Calu3 (cell line): ENCODE data around the gene TSSC4. TPM values are rescaled to one million over a fixed set of nuclear protein-coding genes. Genes with fewer than 3 reads are reported as not detected.
A peak's percentile ranks its signal among the peaks of the same experiment; 100 is the strongest.

ENCODE experiments used
- BruUV-seq: library from RNA; stranded (reverse); fragments of 400-500 nt; replicated peaks from 2 replicates; lab custom pipeline; 2021; lab: Mats Ljungman, UMichigan
- CTCF ChIA-PET: fragments of 300-600 bp; sonication (Branson Sonifier 250); formaldehyde crosslinking; loops from one replicate; lab custom pipeline; 2022; ENCODE audit warnings: antibody characterized with exemption; lab: Charles Lee
- DNase-seq: peaks from one replicate; pipeline ENCODE4 v3.0.0; 2022
- H3K27ac Mint-ChIP-seq: one replicate; pipeline ENCODE4 v1.8.0; 2022; ENCODE audit warnings: mixed read lengths; ENCODE audit not compliant: unreplicated experiment
- H3K27me3 Mint-ChIP-seq: one replicate; pipeline ENCODE4 v1.8.0; 2022; ENCODE audit warnings: mixed read lengths; ENCODE audit not compliant: unreplicated experiment
- H3K36me3 Mint-ChIP-seq: one replicate; pipeline ENCODE4 v1.8.0; 2022; ENCODE audit warnings: mild to moderate bottlenecking, moderate library complexity, mixed read lengths; ENCODE audit not compliant: insufficient read depth, unreplicated experiment
- H3K4me1 Mint-ChIP-seq: one replicate; pipeline ENCODE4 v1.8.0; 2022; ENCODE audit warnings: mild to moderate bottlenecking, low read depth, mixed read lengths; ENCODE audit not compliant: unreplicated experiment
- H3K4me3 Mint-ChIP-seq: one replicate; pipeline ENCODE4 v1.8.0; 2022; ENCODE audit warnings: mild to moderate bottlenecking, low read depth, moderate library complexity, mixed read lengths; ENCODE audit not compliant: unreplicated experiment
- H3K9me3 Mint-ChIP-seq: one replicate; pipeline ENCODE4 v1.8.0; 2022; ENCODE audit warnings: low read depth, mixed read lengths; ENCODE audit not compliant: unreplicated experiment
- CTCF ChIP-seq: fragments of 200-600 bp; IDR thresholded peaks from one replicate; pipeline ENCODE4 v1.8.0; 2022; ENCODE audit warnings: antibody characterized with exemption; ENCODE audit not compliant: unreplicated experiment
- intact Hi-C: fragments of 100-400 bp; cut with micrococcal nuclease; formaldehyde crosslinking; loops from one replicate; pipeline ENCODE4 v1.10.0; 2022; ENCODE audit not compliant: unreplicated experiment
- total RNA-seq: library from RNA; stranded (reverse); gene quantifications from 2 replicates; pipeline ENCODE4 v1.2.3, GENCODE V29; 2022

Gene TSSC4
- total RNA-seq, 1 experiment from 2014 or later, result 49.4 TPM

- DNase-seq, result no peak
- CTCF ChIA-PET, result interaction anchor here (0.5 to 1.2 kb wide), 2 partner anchors 8 to 413 kb away, joined by 4 read pairs; no protein-coding TSS in a partner anchor
Observed at GRCh38 chr11:2443881-2444820, 43.6 kb downstream of the TSSC4 start, which contains the start of gene TRPM5. TSS of gene TRPM5 (minus strand) at chr11:2444514. CDS start at chr11:2423036, 21,478 bp downstream.

GRCh38 chr11:2444821-2445745 is 44.5 kb downstream of the TSSC4 start, which contains the start of gene KCNQ1:
TSS of gene KCNQ1 (plus strand) at chr11:2445008. CDS start at chr11:2445099, 91 bp downstream.
- DNase-seq, result peak; percentile 89
- Mint-ChIP-seq H3K4me3 (peak within 1 kb of the TSS; percentile 76), H3K9me3 (no peaks in the 10 kb centered on the region), H3K36me3 (peaks cover 11% of the 10 kb centered on the region), H3K27me3 (peaks cover 39% of the 10 kb centered on the region), H3K4me1 (peaks cover 16% of the 10 kb centered on the region), H3K27ac (no peak within 1 kb of the TSS)
- CTCF ChIA-PET, result interaction anchor here (0.5 to 1.2 kb wide), 2 partner anchors 9 to 413 kb away, joined by 4 read pairs; no protein-coding TSS in a partner anchor
- BruUV-seq, result no TSS peak
- TF ChIP-seq CTCF, result no peak
- intact Hi-C loops, result loop anchor here (5.0 kb wide), 1 partner anchor 547 kb away; the partner anchor contains the start of gene NAP1L4

More at GRCh38 chr11:2443881-2444820, 43.6 kb downstream of the TSSC4 start, which contains the start of gene TRPM5:
- no peak within 1 kb of the TSS for H3K27ac Mint-ChIP-seq
- peak within 1 kb of the TSS; percentile 76 for H3K4me3 Mint-ChIP-seq
- no peaks in the 10 kb centered on the region for H3K9me3 Mint-ChIP-seq
- TF ChIP-seq CTCF, result no peak
- peaks cover 16% of the 10 kb centered on the region for H3K4me1 Mint-ChIP-seq
- peaks cover 49% of the 10 kb centered on the region for H3K27me3 Mint-ChIP-seq
- peaks cover 11% of the 10 kb centered on the region for H3K36me3 Mint-ChIP-seq
- BruUV-seq, result no TSS peak
- intact Hi-C loops, result loop anchor here (5.0 kb wide), 1 partner anchor 548 kb away; the partner anchor contains the start of gene NAP1L4

- Mint-ChIP-seq H3K27ac (no peak overlapping the region), H3K36me3 (peaks cover 11% of the 10 kb centered on the region), H3K4me3 (peak overlapping the region; percentile 76), H3K27me3 (peaks cover 31% of the 10 kb centered on the region), H3K4me1 (peaks cover 16% of the 10 kb centered on the region), H3K9me3 (no peaks in the 10 kb centered on the region)
- CTCF ChIA-PET, result no interaction called here
- no peak for TF ChIP-seq CTCF
- DNase-seq, result peak; percentile 50
- BruUV-seq, result no TSS peak
- intact Hi-C loops, result no loop called here
Observed at GRCh38 chr11:2445746-2446551, 45.4 kb downstream of the TSSC4 start.
